Aorta (tissue), 5 donors: ENCODE results near the gene CCDC74A. TPM values are rescaled to one million over a fixed set of nuclear protein-coding genes. Genes with fewer than 3 reads are reported as not detected.
"Not testable (repeated sequence)": the region's sequence is repeated elsewhere in the genome, so short reads cannot be mapped to it uniquely, and the experiment has no call there.

Experiments
- ATAC-seq: fragments of 200-7000 bp; cut with Tn5 transposase; one replicate; pipeline ENCODE4 v1.9.1; 2022; ENCODE audit warnings: moderate library complexity; ENCODE audit not compliant: low FRiP score
- DNase-seq, 2 donors: peaks; one replicate each; pipeline ENCODE4 v3.0.0-alpha.2; 2020
- H3K27ac ChIP-seq, 2 donors: one replicate each; pipeline ENCODE4 v1.5.1; 2013; ENCODE audit warnings: low read length in 2 of 2, mild to moderate bottlenecking in 2 of 2, moderate library complexity in 2 of 2, control low read depth in 1 of 2, inconsistent platforms in 1 of 2, low read depth in 1 of 2
- H3K27me3 ChIP-seq, 2 donors: one replicate each; pipeline ENCODE4 v1.6.1; 2013; ENCODE audit warnings: control low read depth in 1 of 2, low read length in 1 of 2, mild to moderate bottlenecking in 1 of 2, moderate library complexity in 1 of 2; ENCODE audit not compliant: insufficient read depth in 2 of 2, control insufficient read depth in 1 of 2
- H3K36me3 ChIP-seq, 2 donors: one replicate each; pipeline ENCODE4 v1.6.1; 2013; ENCODE audit warnings: control low read depth in 1 of 2, low read length in 1 of 2, mild to moderate bottlenecking in 1 of 2; ENCODE audit not compliant: insufficient read depth in 2 of 2, control insufficient read depth in 1 of 2
- H3K4me1 ChIP-seq, 2 donors: one replicate each; pipeline ENCODE4 v1.6.1; 2013; ENCODE audit warnings: low read length in 2 of 2, control low read depth in 1 of 2, mild to moderate bottlenecking in 1 of 2, moderate library complexity in 1 of 2; ENCODE audit not compliant: insufficient read depth in 2 of 2, control insufficient read depth in 1 of 2
- H3K4me3 ChIP-seq, 2 donors: one replicate each; pipeline ENCODE4 v1.5.1; 2013; ENCODE audit warnings: low read length in 2 of 2, control low read depth in 1 of 2, mild to moderate bottlenecking in 1 of 2
- H3K9me3 ChIP-seq: one replicate; pipeline ENCODE4 v1.6.1; 2013; ENCODE audit warnings: mild to moderate bottlenecking, low read length; ENCODE audit not compliant: control insufficient read depth
- WGBS, 2 donors: extraction: QIAGEN DNeasy Blood & Tissue Kit; methylation state at CpG; one replicate each; pipeline ENCODE4 v1.1.7; 2013; 5-methylcytosine and 5-hydroxymethylcytosine counted together
- intact Hi-C, 2 donors: fragments of 100-400 bp; cut with DNase I; formaldehyde crosslinking; loops; one replicate each; pipeline versions ENCODE4 v1.14.2 to v1.15.0; 2022
- polyA plus RNA-seq, 2 donors: library from polyadenylated mRNA; stranded (reverse); fragments of 200-250 nt; gene quantifications; one replicate each; pipeline ENCODE4 v1.2.3, GENCODE V29; 2013
- total RNA-seq, 2 donors: library from RNA; stranded (reverse); fragmentation: NEBNext Ultra II Directional; extraction: Animal tissue kit (Norgen Biotek cat#: 25700); gene quantifications; one replicate each; pipeline ENCODE4 v1.2.1, GENCODE V29; 2021
- donor health status: healthy with polysubstance abuse.
- donor health status: Bipolar disorder and iron deficiency.
- donor health status: DM: no; HTN: no; CAD: no.
- donor health status: DM: no; HTN: no; CAD: no.
- donor health status: DM: yes; HTN: yes; CAD: no.

CCDC74A gene
- total and polyA plus RNA-seq, 4 donors, result 1.4 to 11.3 (median 4.3) TPM

- WGBS, 2 donors, result 90 to 93% methylated on average over 13 of the region's 13 CpGs
- intact Hi-C loops, H3K36me3 ChIP-seq, H3K4me3 ChIP-seq, H3K27me3 ChIP-seq, H3K9me3 ChIP-seq, H3K27ac ChIP-seq, ATAC-seq, H3K4me1 ChIP-seq: not testable (repeated sequence)
- peak in 1 of 2 donors; percentile 36 for DNase-seq
Observed at GRCh38 chr2:131538856-131539255, 11.2 kb downstream of the CCDC74A start.

DNA sequence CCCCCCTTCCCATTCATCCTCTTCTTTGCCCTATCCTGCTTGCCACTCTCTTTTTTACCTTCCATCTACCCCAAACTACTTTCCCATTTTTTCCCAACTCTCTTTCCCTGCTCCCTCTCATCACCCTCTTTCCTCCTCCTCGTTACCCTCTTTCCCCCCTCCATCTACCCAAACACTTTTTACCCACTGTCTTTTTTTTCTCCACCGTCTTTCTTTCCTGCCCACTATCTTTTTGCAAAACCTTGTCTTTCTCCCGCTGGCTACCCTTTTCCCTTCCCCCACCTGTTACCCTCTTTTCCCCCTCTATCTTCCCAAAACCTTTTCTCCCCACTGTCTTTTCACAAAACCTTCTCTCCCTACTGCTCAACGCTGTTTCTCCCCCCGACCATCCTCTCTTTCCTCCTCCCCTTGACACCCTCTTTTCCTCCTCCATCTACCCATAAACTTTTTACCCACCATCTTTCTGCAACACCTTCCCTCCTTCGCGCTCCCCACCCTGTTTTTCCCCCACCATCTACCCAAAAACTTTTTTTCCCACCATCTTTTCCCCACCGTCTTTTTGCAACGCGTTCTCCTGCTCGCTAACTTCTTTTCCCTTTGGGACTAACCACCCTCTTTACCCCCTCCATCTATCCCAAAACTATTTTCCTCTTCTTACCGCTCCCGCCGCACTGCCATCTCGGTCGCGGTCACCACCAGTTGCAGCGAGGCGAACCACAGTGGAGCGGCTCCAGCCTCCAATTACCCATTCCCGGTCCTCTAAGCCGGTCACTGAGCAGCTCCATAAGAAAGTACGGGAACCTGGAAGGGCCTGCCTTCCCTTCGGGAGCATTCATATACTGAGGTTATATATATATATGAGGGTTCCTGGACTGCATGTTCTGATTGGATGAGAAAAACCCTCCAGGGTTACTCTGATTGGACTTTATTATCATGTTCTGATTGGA is 15.0 kb downstream of the CCDC74A start:
- WGBS, 2 donors, result 93% methylated on average over 24 of the region's 24 CpGs
- intact Hi-C loops, result no loop called here

DNA sequence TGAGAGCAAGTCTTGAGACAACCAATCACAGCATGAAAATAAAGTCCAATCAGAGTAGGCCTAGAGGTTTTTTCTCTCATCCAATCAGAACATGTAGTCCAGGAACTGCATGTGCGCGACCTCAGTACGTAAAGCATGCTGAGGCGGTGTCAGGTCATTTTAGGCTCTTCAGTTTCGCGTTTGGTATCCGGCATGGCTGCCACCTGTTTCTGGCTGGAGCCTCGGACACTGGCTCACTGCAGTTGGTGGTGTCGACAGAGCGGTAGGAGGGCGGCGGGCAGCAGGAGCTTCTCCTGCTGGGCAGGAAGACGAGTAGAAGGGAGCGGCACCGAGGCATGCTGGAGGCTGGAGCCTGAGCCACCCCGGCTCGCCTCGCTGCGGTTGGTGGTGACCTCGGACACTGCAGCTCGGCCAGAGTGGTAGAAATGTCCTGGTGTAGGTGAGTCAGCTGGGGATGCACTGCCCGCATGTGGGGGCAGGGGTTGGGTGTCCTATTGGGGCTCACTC is 15.8 kb downstream of the CCDC74A start:
- intact Hi-C loops, result no loop called here
- WGBS, 2 donors, result 92 to 95% methylated on average over 22 of the region's 22 CpGs
- no peak for DNase-seq

More for the DNA sequence above, 15.0 kb downstream of the CCDC74A start:
- Histone ChIP-seq H3K9me3 (no peaks in the 10 kb centered on the region), H3K4me1 (no peaks in the 10 kb centered on the region), H3K27ac (no peak overlapping the region), H3K36me3 (no peaks in the 10 kb centered on the region), H3K27me3 (no peaks in the 10 kb centered on the region), H3K4me3 (no peak overlapping the region)
- ATAC-seq, result no peak
- DNase-seq, result no peak

GRCh38 chr2:131544006-131544812 is 16.5 kb downstream of the CCDC74A start:
- H3K27me3 ChIP-seq, H3K4me1 ChIP-seq, DNase-seq, H3K27ac ChIP-seq, H3K4me3 ChIP-seq, H3K9me3 ChIP-seq, intact Hi-C loops, H3K36me3 ChIP-seq: not testable (repeated sequence)
- WGBS, 2 donors, result 78 to 88% methylated on average over 21 to 23 of the region's 26 CpGs
- ATAC-seq, result peak; percentile 50

More for the DNA sequence above, 15.8 kb downstream of the CCDC74A start:
- Histone ChIP-seq H3K27ac (no peak overlapping the region), H3K36me3 (no peaks in the 10 kb centered on the region), H3K9me3 (no peaks in the 10 kb centered on the region), H3K4me1 (no peaks in the 10 kb centered on the region), H3K4me3 (no peak overlapping the region), H3K27me3 (no peaks in the 10 kb centered on the region)
- ATAC-seq, result no peak

- H3K36me3 ChIP-seq, DNase-seq, intact Hi-C loops, H3K4me3 ChIP-seq, H3K4me1 ChIP-seq, H3K27ac ChIP-seq, ATAC-seq, H3K9me3 ChIP-seq, H3K27me3 ChIP-seq: not testable (repeated sequence)
- WGBS, 2 donors, result 88 to 97% methylated on average over 3 of the region's 7 CpGs
Observed at GRCh38 chr2:131544813-131545165, 17.1 kb downstream of the CCDC74A start.

DNA sequence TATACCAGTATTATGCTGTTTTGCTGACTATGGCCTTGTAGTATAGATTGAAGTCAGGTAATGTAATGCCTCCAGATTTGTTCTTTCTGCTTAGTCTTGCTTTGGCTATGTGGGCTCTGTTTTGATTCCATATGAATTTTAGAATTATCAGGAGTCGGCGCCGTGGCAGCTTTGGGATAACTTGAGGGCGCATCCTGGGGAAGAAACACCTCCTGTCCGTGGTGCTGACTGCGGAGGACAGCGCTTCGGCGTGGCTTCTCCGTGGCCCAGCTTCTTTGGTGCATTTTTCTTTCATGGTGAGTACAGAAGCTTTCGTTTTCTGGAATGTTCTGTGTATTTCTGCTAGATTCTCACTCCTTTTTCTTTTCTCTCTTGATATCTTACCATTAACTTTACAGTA is 25.2 kb downstream of the CCDC74A start:
- ATAC-seq, result no peak
- H3K9me3 ChIP-seq, result no peaks in the 10 kb centered on the region
- no peak overlapping the region for H3K4me3 ChIP-seq
- 79% methylated on average over 11 of the region's 11 CpGs for WGBS, 2 donors
- intact Hi-C loops, result no loop called here
- H3K4me1 ChIP-seq, result no peaks in the 10 kb centered on the region
- H3K27me3 ChIP-seq, result peaks cover 0 to 2% of the 10 kb centered on the region in 2 donors
- no peak overlapping the region for H3K27ac ChIP-seq
- no peaks in the 10 kb centered on the region for H3K36me3 ChIP-seq
- no peak for DNase-seq

GRCh38 chr2:131556998-131557397 is 29.3 kb downstream of the CCDC74A start:
- Histone ChIP-seq H3K9me3 (no peaks in the 10 kb centered on the region), H3K36me3 (no peaks in the 10 kb centered on the region), H3K27ac (no peak overlapping the region), H3K4me1 (no peaks in the 10 kb centered on the region), H3K4me3 (no peak overlapping the region), H3K27me3 (peaks cover 0 to 2% of the 10 kb centered on the region in 2 donors)
- WGBS, 2 donors, result 85 to 87% methylated on average over 7 of the region's 7 CpGs
- ATAC-seq (no peak), DNase-seq (no peak)
- intact Hi-C loops, result no loop called here

DNA sequence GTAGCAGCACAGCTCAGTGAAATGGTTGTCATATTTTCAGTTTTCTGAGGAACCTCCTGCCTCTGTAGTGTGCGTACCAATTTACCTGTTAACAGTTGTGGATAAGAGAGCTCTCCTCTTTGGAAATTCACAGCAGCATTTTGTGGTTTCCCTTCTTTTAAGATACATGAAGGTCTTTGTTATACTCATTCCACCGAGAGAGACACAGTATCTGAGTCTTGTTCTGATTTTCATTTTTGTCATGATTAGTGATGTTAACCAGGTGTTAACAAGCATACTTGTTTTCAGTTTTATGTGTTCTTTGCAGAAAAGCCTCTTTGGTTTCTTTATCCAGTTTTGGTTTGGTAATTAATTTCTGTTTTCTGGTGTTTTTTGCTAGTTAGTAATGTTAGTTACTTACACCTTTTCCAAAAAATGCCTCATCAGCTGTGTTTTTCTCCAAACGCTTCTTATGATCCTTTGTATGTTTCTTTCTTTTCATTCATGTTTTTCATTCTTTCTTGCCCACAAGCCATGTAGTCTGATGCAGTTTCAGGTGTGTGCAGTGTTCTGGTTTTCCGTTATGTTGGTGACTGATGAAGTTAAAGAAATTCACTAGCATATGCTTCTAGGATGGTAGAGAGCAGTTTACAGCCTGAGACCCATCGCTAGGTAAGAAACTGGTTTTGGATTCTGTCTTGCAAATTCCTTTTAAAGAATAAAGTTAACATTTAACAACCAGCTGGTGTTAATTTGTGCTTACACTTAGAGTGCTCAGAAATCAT is 30.1 kb downstream of the CCDC74A start:
- H3K27ac ChIP-seq, result no peak overlapping the region
- H3K9me3 ChIP-seq, result no peaks in the 10 kb centered on the region
- WGBS, 2 donors, result 72 to 75% methylated on average over 5 of the region's 5 CpGs
- H3K27me3 ChIP-seq, result peaks cover 0 to 2% of the 10 kb centered on the region in 2 donors
- H3K4me1 ChIP-seq, result no peaks in the 10 kb centered on the region
- no peak overlapping the region for H3K4me3 ChIP-seq
- intact Hi-C loops, result no loop called here
- ATAC-seq (no peak), DNase-seq (no peak)
- H3K36me3 ChIP-seq, result no peaks in the 10 kb centered on the region
